DMS79 (cell line): ENCODE measurements around the gene GGA3.
"Not testable (repeated sequence)": the region's sequence is repeated elsewhere in the genome, so short reads cannot be mapped to it uniquely, and the experiment has no call there.

ENCODE experiments used
- DNase-seq: peaks from one replicate; lab custom pipeline; 2025; lab: John Stamatoyannopoulos, UW

GGA3 gene, protein sequence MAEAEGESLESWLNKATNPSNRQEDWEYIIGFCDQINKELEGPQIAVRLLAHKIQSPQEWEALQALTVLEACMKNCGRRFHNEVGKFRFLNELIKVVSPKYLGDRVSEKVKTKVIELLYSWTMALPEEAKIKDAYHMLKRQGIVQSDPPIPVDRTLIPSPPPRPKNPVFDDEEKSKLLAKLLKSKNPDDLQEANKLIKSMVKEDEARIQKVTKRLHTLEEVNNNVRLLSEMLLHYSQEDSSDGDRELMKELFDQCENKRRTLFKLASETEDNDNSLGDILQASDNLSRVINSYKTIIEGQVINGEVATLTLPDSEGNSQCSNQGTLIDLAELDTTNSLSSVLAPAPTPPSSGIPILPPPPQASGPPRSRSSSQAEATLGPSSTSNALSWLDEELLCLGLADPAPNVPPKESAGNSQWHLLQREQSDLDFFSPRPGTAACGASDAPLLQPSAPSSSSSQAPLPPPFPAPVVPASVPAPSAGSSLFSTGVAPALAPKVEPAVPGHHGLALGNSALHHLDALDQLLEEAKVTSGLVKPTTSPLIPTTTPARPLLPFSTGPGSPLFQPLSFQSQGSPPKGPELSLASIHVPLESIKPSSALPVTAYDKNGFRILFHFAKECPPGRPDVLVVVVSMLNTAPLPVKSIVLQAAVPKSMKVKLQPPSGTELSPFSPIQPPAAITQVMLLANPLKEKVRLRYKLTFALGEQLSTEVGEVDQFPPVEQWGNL

DNA sequence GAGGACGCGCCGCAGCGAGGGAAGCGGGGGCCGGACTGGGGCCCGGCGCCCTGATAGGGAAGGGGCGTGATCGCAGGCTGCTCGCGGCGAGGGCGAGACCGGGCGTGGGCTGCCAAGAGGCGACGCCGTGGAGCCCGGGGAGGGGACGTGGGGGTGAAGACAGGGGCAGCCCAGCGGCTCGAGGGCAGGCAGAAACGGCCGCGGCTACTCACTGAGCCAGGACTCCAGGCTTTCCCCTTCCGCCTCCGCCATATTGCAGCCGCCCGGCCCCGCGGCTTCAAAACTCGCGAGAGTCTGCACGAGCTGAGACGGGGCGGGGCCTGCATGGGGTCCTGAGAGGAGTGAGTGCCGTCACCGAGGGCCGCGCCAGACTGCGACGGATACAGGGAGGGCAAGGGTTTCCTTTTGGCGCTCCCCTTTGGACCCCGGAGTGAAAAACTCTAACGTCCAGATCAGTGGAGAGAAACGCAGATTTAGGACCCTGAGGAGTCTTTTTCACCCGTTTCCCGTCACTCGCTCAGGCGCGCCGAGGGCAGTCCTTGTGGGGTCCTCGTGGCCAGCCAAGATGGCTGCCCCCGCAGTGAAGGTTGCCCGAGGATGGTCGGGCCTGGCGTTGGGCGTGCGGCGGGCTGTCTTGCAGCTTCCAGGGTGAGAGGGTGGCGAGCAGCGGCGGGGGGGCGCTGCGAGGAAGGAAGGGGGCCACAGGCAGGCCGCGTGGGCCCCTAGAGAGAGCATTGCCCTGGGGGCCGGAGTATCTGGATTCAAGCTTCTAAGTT is at the start of gene GGA3, which contains the start of gene MRPS7:
Gene GGA3 (minus strand): TSS at position 271 of the 776 bp plus-strand sequence. CDS start 19 bp downstream, at position 252.
Gene MRPS7 (plus strand): TSS at position 544 of the 776 bp plus-strand sequence. CDS start 22 bp downstream, at position 566.
- DNase-seq: peak; percentile 78

DNA sequence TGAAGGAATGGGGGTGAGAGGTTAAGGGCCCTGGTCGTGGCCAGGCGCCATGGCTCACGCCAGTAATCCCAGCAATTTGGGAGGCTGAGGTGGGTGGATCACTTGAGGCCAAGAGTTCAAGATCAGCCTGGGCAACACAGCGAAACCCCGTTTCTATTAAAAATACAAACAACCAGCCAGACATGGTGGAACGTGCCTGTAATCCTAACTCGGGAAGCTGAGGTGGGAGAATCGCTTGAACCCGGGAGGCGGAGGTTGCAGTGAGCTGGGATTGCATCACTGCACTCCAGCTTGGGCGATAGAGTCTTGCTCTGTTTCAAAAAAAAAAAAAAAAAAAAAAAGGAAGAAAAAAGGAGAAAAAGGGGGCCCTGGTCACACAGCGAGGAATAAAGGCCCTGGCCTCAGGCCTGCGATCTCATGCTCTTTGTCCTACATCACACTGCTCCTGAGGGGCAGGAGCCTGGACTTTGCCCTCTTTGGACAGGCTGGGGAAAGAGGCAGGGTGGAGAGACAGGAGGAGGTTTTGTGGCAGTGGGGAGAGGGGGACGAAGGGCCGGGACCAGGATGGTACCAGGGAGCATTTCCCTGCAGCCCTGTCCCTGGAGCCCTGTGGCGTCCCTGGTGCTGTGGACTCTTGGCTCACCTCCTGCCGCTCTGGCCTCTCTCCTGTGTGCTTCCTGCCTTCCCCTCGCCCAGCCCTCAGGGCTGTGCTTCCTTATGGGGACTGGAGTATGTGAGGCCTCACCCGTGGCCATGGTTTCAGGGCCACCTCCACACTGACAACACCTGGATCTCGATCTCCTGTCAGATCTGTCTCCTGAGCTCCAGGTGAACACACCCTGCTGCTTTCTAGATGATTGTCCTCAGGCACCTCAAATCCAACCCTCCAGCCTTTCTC is 47.6 kb upstream of the GGA3 start:
- no peak for DNase-seq

GRCh38 chr17:75307957-75308731 is 46.7 kb upstream of the GGA3 start:
- DNase-seq: no peak

GRCh38 chr17:75301502-75302206 is 40.2 kb upstream of the GGA3 start:
- DNase-seq: no peak

DNA sequence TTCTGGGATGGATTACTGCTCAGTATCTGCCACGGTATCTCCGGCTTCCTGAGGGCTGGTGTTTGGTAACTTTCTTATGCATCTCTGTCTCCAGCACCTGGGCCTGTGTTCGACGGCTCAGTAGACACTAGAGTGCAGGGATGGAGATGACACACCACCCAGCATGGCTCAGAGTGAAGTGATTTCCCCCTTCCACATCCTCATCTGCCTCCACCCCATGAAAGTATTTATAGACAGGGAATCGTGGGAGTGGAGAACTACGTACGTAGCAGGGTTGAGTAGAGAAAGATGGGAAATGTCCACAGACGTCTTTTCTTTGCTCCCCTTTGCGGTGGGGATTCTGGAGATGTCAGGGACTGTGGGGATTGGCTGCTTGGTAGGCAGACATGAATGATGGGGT is 39.6 kb upstream of the GGA3 start:
- no peak for DNase-seq

- DNase-seq: no peak
Measured at GRCh38 chr17:75300280-75300679, 38.9 kb upstream of the GGA3 start.

DNA sequence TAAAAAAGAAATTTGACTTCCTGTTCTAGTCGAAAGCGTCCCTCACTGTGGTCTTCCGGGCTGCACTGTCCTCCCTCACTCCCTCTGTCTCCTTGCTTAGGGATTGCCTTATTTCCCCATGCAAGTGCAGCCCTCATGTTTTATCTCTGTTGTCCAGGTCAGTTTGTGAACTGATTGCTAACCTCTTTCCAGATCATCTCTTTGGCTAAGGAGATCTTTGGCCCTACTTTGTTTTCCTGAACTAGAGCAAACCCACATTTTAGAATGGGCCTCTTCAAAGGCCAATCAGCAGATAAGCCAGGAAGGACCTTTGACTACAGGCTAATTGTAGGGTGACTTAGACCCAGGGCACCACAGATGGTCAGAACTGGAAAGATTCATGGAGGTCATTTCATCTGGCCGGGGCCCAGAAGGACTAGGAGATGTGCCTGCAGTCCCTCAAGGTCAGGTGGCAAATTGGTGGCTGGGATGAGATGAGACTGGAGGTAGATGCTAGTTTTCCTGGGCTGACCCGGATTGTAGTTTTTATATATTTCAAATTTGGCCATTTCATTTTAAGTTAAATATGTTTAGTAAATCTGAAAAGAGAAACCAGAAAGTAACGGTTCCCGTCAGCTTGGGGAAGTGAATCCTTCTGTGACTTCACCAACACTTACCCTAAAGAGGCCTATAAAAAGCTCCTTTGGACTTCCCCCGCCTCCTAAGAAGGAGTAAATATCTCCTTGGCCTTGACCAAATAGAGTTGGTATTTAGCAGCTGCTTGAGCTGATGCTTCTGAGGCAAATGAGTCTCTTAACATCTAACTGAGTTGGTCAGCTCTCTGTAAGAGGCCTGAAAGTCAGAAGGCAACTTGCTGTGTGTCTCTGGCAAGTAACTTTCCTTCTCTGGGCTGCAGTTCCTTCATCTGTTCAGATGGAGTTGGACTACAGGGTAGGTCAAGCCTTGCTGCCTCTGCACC is 34.1 kb upstream of the GGA3 start:
- no peak for DNase-seq

GRCh38 chr17:75292810-75293448 is 31.5 kb upstream of the GGA3 start:
- DNase-seq: not testable (repeated sequence)

GRCh38 chr17:75289832-75290337 is 28.5 kb upstream of the GGA3 start:
- DNase-seq: no peak

DNA sequence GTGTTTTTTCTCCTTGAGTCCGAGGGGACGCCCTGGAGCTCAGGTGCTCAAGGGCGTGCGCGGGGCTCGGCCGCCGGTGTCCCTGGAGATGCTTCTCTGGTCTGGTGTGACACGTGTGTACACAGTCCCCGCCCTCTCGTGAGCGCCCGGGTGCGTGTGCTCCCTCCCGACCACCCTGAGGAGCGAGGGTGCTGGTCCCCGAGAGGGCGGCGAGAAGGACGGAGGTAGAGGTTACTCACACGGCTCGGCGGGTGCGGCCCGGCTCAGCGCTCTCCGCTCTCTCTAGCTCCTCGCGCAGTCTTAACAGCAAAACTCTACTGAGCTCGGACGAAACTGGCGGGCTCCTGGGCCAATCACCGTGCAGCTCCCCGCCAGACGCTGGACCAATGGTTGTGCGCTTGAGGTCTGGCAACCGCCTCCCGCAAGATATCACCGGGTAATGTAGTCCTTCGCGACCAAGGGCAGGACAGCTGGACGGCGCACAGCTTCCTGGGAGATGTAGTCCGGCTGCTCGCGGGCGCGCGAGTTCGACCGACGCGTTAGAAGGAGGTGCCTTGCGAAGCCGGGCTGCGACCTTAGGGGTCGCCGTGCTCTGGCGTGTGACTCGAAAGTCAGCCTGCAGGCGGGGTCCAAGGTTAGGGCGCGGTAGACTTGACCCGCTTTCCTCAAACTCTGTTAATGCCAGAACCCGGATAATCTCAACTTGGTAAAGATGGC is 27.9 kb upstream of the GGA3 start, which contains the start of gene SLC25A19:
Gene SLC25A19 (minus strand): TSS at position 319 of the 717 bp plus-strand sequence. CDS start 2,669 bp downstream, outside the sequence.
- DNase-seq: peak; percentile 88

DNA sequence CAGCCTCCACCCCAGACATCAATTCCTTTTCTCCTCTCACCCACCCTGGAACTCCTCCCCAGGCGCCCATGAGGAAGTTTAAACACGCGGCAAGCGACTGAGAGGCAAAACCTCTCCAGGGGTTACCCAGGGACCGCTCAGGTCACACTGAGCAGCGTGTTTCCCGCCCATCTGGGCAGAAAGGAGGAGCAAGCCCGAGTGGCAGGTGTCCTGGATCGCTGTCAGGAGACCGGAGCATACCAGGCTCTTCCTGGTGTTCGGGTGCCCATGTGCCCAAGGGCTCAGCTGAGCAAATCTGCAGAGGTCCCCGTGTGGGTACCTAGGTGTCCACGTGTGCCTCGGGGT is 27.3 kb upstream of the GGA3 start:
- DNase-seq: no peak

- DNase-seq: no peak
Measured at GRCh38 chr17:75288359-75288758, 27.0 kb upstream of the GGA3 start.

DNA sequence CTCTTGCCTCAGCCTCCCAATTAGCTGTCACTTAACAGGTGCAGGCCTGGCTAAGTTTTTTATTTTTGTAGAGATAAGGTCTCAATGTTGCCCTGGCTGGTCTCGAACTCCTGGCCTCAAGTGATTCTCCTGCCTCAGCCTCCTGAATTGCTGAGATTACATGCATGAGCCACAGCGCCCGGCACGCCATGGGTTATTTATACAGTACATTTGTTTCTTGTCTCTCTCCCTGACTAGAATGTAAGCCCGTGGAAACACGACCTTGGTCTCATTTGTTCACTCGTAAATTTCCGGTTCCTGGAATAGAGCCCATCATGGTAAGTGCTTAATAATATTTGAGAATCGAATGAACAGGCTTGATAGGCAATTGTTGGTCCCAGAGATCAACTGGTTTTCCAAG is 25.8 kb upstream of the GGA3 start:
- no peak for DNase-seq

- DNase-seq: no peak
Measured at GRCh38 chr17:75285123-75285522, 23.7 kb upstream of the GGA3 start.

DNA sequence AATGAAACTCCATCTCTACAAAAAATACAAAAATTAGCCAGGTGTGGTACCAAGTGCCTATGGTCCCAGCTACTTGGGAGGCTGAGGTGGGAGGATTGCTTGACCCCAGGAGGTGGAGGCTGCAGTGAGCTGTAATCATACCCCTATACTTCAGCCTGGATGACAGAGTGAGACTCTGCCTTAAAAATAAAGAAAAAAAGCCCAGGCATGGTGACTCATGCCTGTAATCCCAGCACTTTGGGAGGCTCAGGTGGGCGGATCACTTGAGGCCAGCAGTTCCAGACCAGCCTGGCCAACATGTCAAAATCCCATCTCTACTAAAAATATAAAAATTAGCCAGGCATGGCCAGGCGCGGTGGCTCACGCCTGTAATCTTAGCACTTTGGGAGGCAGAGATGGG is 18.8 kb upstream of the GGA3 start:
- not testable (repeated sequence) for DNase-seq

GRCh38 chr17:75277664-75278071 is 16.3 kb upstream of the GGA3 start:
- DNase-seq: no peak

DNA sequence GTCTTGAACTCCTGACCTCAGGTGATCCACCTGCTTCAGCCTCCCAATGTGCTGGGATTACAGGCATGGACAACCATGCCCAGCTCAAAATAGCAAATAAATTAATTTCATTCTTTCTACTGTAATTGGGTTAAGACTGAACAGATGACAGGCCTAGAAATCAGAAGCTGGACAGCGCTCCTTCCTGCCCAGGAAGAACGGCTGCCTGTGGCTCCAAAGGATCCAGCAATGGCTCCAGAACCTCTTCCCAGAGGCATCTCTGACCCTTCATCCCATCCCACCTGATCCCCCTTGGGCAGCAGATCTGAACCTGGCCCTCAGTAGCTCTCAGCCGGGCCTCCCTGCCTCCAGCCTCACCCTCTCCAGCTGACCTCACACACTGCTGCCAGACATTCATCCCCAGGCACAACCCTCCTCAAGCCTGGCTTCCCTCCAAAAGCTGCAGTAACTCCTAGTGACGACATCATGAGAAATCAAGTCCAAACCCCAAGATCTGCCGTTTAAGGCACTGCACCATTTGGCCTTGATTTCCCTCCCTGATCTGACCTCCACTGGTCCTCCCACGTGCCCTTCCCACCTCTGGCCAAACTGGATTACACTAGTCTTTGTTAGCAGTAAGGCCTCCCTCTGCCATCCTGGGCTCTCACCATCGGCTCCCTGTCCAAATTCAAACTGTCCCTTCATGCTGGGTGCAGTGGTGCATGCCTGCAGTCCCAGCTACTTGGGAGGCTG is 12.7 kb upstream of the GGA3 start:
- no peak for DNase-seq
